ENCODE data around the gene PLPP3. TPM values are rescaled to one million over a fixed set of nuclear protein-coding genes. Genes with fewer than 3 reads are reported as not detected.

The PLPP3 gene
- total RNA-seq, 1 donor from 2014 or later, result not detected

- intact Hi-C loops (cut with micrococcal nuclease), result no loop called here
- Mint-ChIP-seq H3K4me3 (ENCODE audit: low read depth) (no peak overlapping the region), H3K27ac (no peak overlapping the region), H3K27me3 (ENCODE audit: low read depth) (no peaks in the 10 kb centered on the region), H3K4me1 (ENCODE audit: low read depth) (no peaks in the 10 kb centered on the region), H3K9me3 (no peaks in the 10 kb centered on the region), H3K36me3 (ENCODE audit: low read depth) (no peaks in the 10 kb centered on the region)
- DNase-seq (ENCODE audit: low spot score), result no peak
These were observed 27.7 kb downstream of the PLPP3 start for GRCh38 chr1:56551691-56552090.

- no peak for DNase-seq (ENCODE audit: low spot score)
- Mint-ChIP-seq H3K27ac (no peak overlapping the region), H3K4me1 (ENCODE audit: low read depth) (no peaks in the 10 kb centered on the region), H3K4me3 (ENCODE audit: low read depth) (no peak overlapping the region), H3K36me3 (ENCODE audit: low read depth) (no peaks in the 10 kb centered on the region), H3K9me3 (no peaks in the 10 kb centered on the region), H3K27me3 (ENCODE audit: low read depth) (no peaks in the 10 kb centered on the region)
- intact Hi-C loops (cut with micrococcal nuclease), result no loop called here
These were observed 28.5 kb downstream of the PLPP3 start for GRCh38 chr1:56550859-56551188.

- H3K27me3 Mint-ChIP-seq (ENCODE audit: low read depth), result no peaks in the 10 kb centered on the region
- no peak for DNase-seq (ENCODE audit: low spot score)
- no peaks in the 10 kb centered on the region for H3K4me1 Mint-ChIP-seq (ENCODE audit: low read depth)
- H3K4me3 Mint-ChIP-seq (ENCODE audit: low read depth), result no peak overlapping the region
- intact Hi-C loops (cut with micrococcal nuclease), result no loop called here
- H3K36me3 Mint-ChIP-seq (ENCODE audit: low read depth), result no peaks in the 10 kb centered on the region
- H3K27ac Mint-ChIP-seq, result no peak overlapping the region
- H3K9me3 Mint-ChIP-seq, result no peaks in the 10 kb centered on the region
These were observed 29.1 kb downstream of the PLPP3 start for GRCh38 chr1:56550138-56550858.

DNA sequence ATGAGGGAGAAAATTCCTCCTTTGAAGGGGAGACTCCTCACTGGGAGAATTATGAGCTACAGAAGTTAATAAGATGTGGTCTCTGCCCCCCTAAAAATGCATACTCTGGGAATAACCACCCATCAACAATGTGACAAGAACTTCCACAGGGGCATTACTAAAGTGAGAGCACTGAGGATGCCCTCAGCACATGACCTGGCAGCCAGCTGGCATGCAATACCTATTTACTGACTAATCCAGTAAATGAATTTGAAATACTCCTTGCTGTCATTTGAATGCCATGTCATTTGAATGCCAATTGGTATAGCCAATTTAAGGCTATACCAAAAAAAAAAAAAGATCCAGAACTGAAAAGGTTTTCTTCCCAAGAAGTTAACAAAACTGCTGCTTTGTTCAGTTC is 30.8 kb downstream of the PLPP3 start:
- intact Hi-C loops (cut with micrococcal nuclease), result no loop called here
- no peaks in the 10 kb centered on the region for H3K4me1 Mint-ChIP-seq (ENCODE audit: low read depth)
- H3K27me3 Mint-ChIP-seq (ENCODE audit: low read depth), result no peaks in the 10 kb centered on the region
- no peak overlapping the region for H3K4me3 Mint-ChIP-seq (ENCODE audit: low read depth)
- no peaks in the 10 kb centered on the region for H3K36me3 Mint-ChIP-seq (ENCODE audit: low read depth)
- DNase-seq (ENCODE audit: low spot score), result no peak
- H3K9me3 Mint-ChIP-seq, result no peaks in the 10 kb centered on the region
- no peak overlapping the region for H3K27ac Mint-ChIP-seq

GRCh38 chr1:56547977-56548376 is 31.4 kb downstream of the PLPP3 start:
- no peak overlapping the region for H3K4me3 Mint-ChIP-seq (ENCODE audit: low read depth)
- no peaks in the 10 kb centered on the region for H3K4me1 Mint-ChIP-seq (ENCODE audit: low read depth)
- no peak overlapping the region for H3K27ac Mint-ChIP-seq
- no peaks in the 10 kb centered on the region for H3K27me3 Mint-ChIP-seq (ENCODE audit: low read depth)
- no peaks in the 10 kb centered on the region for H3K9me3 Mint-ChIP-seq
- no peak for DNase-seq (ENCODE audit: low spot score)
- no peaks in the 10 kb centered on the region for H3K36me3 Mint-ChIP-seq (ENCODE audit: low read depth)
- intact Hi-C loops (cut with micrococcal nuclease), result no loop called here

DNA sequence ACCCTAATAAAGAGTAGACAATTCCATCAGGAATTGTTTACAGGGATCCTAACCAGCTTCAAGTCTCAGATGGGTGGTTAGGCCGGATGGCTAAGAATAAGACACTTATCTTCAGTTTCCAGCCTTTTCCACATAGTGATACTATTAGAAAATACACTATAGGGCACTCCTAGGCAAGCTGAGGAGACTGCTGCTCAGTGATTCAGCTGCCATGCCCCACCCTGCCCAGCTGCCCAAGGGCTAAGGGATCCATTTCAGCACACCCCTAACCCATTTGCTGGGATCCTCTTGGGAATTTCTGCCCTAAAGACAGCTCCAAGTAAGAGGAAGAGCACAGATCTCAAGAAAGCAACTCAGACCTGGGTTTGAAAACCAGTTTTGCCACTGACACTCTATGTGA is 31.9 kb downstream of the PLPP3 start:
- DNase-seq (ENCODE audit: low spot score), result no peak
- H3K4me3 Mint-ChIP-seq (ENCODE audit: low read depth), result no peak overlapping the region
- H3K9me3 Mint-ChIP-seq, result no peaks in the 10 kb centered on the region
- no peaks in the 10 kb centered on the region for H3K36me3 Mint-ChIP-seq (ENCODE audit: low read depth)
- H3K4me1 Mint-ChIP-seq (ENCODE audit: low read depth), result no peaks in the 10 kb centered on the region
- no peak overlapping the region for H3K27ac Mint-ChIP-seq
- intact Hi-C loops (cut with micrococcal nuclease), result no loop called here
- H3K27me3 Mint-ChIP-seq (ENCODE audit: low read depth), result no peaks in the 10 kb centered on the region

GRCh38 chr1:56545711-56546110 is 33.7 kb downstream of the PLPP3 start:
- no peak overlapping the region for H3K4me3 Mint-ChIP-seq (ENCODE audit: low read depth)
- no peak for DNase-seq (ENCODE audit: low spot score)
- H3K9me3 Mint-ChIP-seq, result no peaks in the 10 kb centered on the region
- H3K27me3 Mint-ChIP-seq (ENCODE audit: low read depth), result no peaks in the 10 kb centered on the region
- no peaks in the 10 kb centered on the region for H3K4me1 Mint-ChIP-seq (ENCODE audit: low read depth)
- intact Hi-C loops (cut with micrococcal nuclease), result no loop called here
- no peaks in the 10 kb centered on the region for H3K36me3 Mint-ChIP-seq (ENCODE audit: low read depth)
- H3K27ac Mint-ChIP-seq, result no peak overlapping the region

- Mint-ChIP-seq H3K4me1 (ENCODE audit: low read depth) (no peaks in the 10 kb centered on the region), H3K27me3 (ENCODE audit: low read depth) (no peaks in the 10 kb centered on the region), H3K36me3 (ENCODE audit: low read depth) (no peaks in the 10 kb centered on the region), H3K4me3 (ENCODE audit: low read depth) (no peak overlapping the region), H3K27ac (no peak overlapping the region), H3K9me3 (no peaks in the 10 kb centered on the region)
- DNase-seq (ENCODE audit: low spot score), result no peak
- intact Hi-C loops (cut with micrococcal nuclease), result no loop called here
These were observed 35.4 kb downstream of the PLPP3 start for GRCh38 chr1:56543783-56544612.

- Mint-ChIP-seq H3K27me3 (ENCODE audit: low read depth) (no peaks in the 10 kb centered on the region), H3K36me3 (ENCODE audit: low read depth) (no peaks in the 10 kb centered on the region), H3K27ac (no peak overlapping the region), H3K4me3 (ENCODE audit: low read depth) (no peak overlapping the region), H3K9me3 (no peaks in the 10 kb centered on the region), H3K4me1 (ENCODE audit: low read depth) (no peaks in the 10 kb centered on the region)
- intact Hi-C loops (cut with micrococcal nuclease), result no loop called here
- no peak for DNase-seq (ENCODE audit: low spot score)
These were observed 36.7 kb downstream of the PLPP3 start for GRCh38 chr1:56542651-56543050.

DNA sequence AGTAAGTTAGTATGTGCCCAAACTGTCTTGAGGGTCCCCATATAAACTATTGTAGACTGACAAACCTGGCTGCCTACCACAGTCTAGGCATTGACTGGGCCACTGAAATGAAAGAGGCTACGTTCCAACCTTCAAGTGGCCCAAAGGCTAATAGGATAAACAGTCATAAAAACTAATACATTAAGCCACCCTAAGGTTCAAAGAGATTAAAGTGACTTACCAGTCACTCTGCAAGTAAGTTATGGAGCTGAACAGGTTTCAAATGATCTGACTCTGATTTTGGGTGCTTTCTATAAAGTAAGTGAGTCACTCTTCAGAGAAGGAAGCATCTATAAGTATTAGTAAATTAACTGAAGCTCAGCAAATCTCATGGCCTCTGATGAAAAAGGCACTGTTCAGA is 38.0 kb downstream of the PLPP3 start:
- DNase-seq (ENCODE audit: low spot score), result no peak
- no peak overlapping the region for H3K27ac Mint-ChIP-seq
- no peaks in the 10 kb centered on the region for H3K36me3 Mint-ChIP-seq (ENCODE audit: low read depth)
- no peaks in the 10 kb centered on the region for H3K9me3 Mint-ChIP-seq
- H3K4me3 Mint-ChIP-seq (ENCODE audit: low read depth), result no peak overlapping the region
- H3K27me3 Mint-ChIP-seq (ENCODE audit: low read depth), result no peaks in the 10 kb centered on the region
- intact Hi-C loops (cut with micrococcal nuclease), result no loop called here
- no peaks in the 10 kb centered on the region for H3K4me1 Mint-ChIP-seq (ENCODE audit: low read depth)

DNA sequence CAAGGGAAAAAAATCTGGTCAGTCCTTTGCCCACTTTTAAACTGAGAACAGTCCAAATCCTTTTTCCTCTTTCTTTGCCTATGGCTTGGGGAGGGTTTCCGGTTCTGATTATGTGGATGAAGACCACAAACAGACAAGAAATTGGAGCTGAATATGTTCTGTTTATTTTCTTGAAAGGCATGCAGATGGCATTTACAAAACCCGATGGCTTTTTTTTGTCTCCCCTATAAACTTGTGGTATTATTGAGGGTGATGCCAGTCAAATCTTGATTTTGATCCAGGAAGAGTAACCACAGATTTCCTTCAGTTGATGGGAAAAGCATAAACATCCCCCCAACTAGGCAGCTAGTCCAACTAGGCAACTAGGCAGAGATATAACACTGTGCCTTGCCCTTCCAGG is 38.9 kb downstream of the PLPP3 start:
- H3K27me3 Mint-ChIP-seq (ENCODE audit: low read depth), result no peaks in the 10 kb centered on the region
- H3K27ac Mint-ChIP-seq, result no peak overlapping the region
- no peak overlapping the region for H3K4me3 Mint-ChIP-seq (ENCODE audit: low read depth)
- no peaks in the 10 kb centered on the region for H3K4me1 Mint-ChIP-seq (ENCODE audit: low read depth)
- DNase-seq (ENCODE audit: low spot score), result no peak
- no peaks in the 10 kb centered on the region for H3K36me3 Mint-ChIP-seq (ENCODE audit: low read depth)
- H3K9me3 Mint-ChIP-seq, result no peaks in the 10 kb centered on the region
- intact Hi-C loops (cut with micrococcal nuclease), result no loop called here

DNA sequence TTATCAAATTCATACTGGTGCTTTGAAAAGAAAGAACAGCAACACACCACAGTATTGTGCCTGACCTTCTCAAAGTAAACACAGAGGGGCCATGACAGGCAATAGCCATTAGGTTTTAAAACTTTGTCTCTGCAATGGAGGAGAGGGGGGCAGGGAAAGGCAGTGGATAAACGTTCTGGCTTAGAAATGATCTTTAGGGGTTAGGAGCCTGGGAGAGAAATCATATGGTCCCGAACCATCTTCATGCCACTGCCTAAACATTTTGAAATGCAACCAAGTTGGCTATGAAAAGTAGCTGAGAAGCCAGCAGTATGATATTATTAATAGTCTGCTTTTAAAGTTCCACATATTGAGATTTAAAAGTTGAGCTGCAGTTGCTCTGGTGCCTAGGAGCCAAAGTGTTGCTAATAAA is 39.8 kb downstream of the PLPP3 start:
- Mint-ChIP-seq H3K36me3 (ENCODE audit: low read depth) (no peaks in the 10 kb centered on the region), H3K9me3 (no peaks in the 10 kb centered on the region), H3K27me3 (ENCODE audit: low read depth) (no peaks in the 10 kb centered on the region), H3K27ac (no peak overlapping the region), H3K4me1 (ENCODE audit: low read depth) (no peaks in the 10 kb centered on the region), H3K4me3 (ENCODE audit: low read depth) (no peak overlapping the region)
- no peak for DNase-seq (ENCODE audit: low spot score)
- intact Hi-C loops (cut with micrococcal nuclease), result no loop called here

GRCh38 chr1:56538532-56538931 is 40.8 kb downstream of the PLPP3 start:
- intact Hi-C loops (cut with micrococcal nuclease), result no loop called here
- no peak overlapping the region for H3K27ac Mint-ChIP-seq
- DNase-seq (ENCODE audit: low spot score), result no peak

More at GRCh38 chr1:56538532-56538931, 40.8 kb downstream of the PLPP3 start:
- H3K4me1 Mint-ChIP-seq (ENCODE audit: low read depth), result no peaks in the 10 kb centered on the region
- H3K27me3 Mint-ChIP-seq (ENCODE audit: low read depth), result no peaks in the 10 kb centered on the region
- no peaks in the 10 kb centered on the region for H3K9me3 Mint-ChIP-seq
- H3K4me3 Mint-ChIP-seq (ENCODE audit: low read depth), result no peak overlapping the region
- H3K36me3 Mint-ChIP-seq (ENCODE audit: low read depth), result no peaks in the 10 kb centered on the region

All from activated T-helper 2 cell treated with anti-CD3 and anti-CD28 coated beads, Interferon-gamma antibody, Interleukin-2, Interleukin-4, amounts not matched to agents 10 μg/mL and 5 μg/mL and 100 μg/mL, durations not matched to agents 14 hours and 24 hours and 36 hours (primary cell).